ENCODE measurements around the gene ADM5. TPM values are rescaled to one million over a fixed set of nuclear protein-coding genes. Genes with fewer than 3 reads are reported as not detected.

ADM5 gene
- total RNA-seq, 2 experiments from 2014 or later, result 3.7 to 4.9 TPM

DNA sequence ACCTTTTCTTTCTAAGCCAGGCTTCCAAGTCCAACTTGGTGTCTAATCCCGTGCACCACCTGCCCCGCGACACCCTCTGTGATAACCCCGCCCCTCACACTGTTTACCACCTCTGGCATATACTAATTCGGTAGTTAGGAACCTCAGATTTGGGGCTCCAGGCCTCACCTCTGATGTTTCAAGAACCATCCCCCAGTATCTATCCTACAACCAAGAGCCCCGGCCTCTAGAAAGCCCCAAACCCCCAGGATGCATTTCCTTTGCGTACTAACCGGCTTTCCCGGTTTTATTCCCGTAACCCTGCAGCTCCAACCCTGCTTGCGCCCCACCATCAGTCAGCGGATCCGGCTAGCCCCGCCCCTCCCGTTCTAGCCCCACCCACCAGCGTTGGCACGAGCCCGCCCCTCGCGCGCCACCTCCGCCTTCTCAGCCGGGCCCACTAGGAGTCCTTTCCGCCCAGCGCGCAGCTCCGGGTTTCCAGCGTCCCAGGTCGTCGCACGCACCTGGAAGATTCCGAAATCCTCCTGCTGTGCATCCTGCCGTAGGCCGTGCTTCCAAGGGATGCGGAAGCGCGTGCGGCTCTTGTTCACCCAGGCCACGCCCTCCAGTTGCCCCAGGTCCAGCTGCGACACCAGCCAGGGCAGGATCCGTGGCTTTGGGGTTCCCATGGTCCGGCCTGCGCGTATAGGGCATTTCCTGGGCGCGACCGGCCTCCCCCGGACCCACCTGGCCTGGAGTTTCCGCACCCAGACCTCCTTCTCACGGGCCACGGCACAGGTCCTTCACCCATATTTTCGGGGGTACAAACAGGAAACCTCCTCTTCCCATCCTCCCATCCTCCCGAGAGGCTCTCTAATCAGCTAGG is 25.0 kb upstream of the ADM5 start:
- Mint-ChIP-seq H3K4me3 (peak overlapping the region; percentile 99), H3K27ac (peak overlapping the region; percentile 97), H3K9me3 (no peaks in the 10 kb centered on the region), H3K36me3 (ENCODE audit: low read depth) (peaks cover 22% of the 10 kb centered on the region), H3K27me3 (no peaks in the 10 kb centered on the region), H3K4me1 (peaks cover 41% of the 10 kb centered on the region)
- CTCF ChIA-PET, result interaction anchor here (0.6 to 2.2 kb wide), 4 partner anchors 11 to 857 kb away, joined by 3 to 8 read pairs (median 4); no protein-coding TSS in a partner anchor
- POLR2A ChIA-PET, result interaction anchor here (0.7 to 1.1 kb wide), 3 partner anchors 24 to 1268 kb away, joined by 3 to 8 read pairs (median 3); partner anchors contain the start of gene RRAS
- peak; percentile 92 for DNase-seq

DNA sequence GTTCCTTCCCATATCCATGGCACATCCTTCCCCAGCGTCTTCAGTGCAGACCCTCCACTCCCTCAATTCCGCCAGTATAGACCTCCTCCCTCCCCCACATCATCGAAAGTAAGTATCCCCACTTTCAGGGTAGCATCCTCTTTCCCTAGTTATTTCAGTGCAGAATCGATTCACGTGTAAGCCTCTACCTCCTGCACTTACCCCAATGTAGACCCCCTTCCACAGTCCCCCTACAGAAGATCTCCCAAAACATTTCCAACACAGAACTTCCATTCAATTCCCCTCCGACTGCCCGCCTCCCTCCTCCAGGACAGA is 24.4 kb upstream of the ADM5 start:
- no peaks in the 10 kb centered on the region for H3K9me3 Mint-ChIP-seq
- H3K27ac Mint-ChIP-seq, result peak overlapping the region; percentile 97
- DNase-seq, result no peak
- ChIA-PET POLR2A (interaction anchor here (1.0 kb wide), 1 partner anchor 11 kb away, joined by 5 read pairs; no protein-coding TSS in a partner anchor), CTCF (interaction anchor here (0.6 to 2.2 kb wide), 2 partner anchors 11 to 102 kb away, joined by 3 to 8 read pairs; no protein-coding TSS in a partner anchor)
- H3K36me3 Mint-ChIP-seq (ENCODE audit: low read depth), result peaks cover 26% of the 10 kb centered on the region
- H3K4me1 Mint-ChIP-seq, result peaks cover 41% of the 10 kb centered on the region
- H3K4me3 Mint-ChIP-seq, result peak overlapping the region; percentile 99
- no peaks in the 10 kb centered on the region for H3K27me3 Mint-ChIP-seq

GRCh38 chr19:49665351-49666119 is 23.9 kb upstream of the ADM5 start, which contains the start of the genes BCL2L12 and IRF3:
TSS of gene BCL2L12 (plus strand) at chr19:49665933. CDS start at chr19:49666693, 760 bp downstream.
TSS of gene IRF3 (minus strand) at chr19:49665857. CDS start at chr19:49664838, 1,019 bp downstream.
- DNase-seq, result peak; percentile 100
- Mint-ChIP-seq H3K27me3 (no peaks in the 10 kb centered on the region), H3K4me1 (peaks cover 39% of the 10 kb centered on the region), H3K36me3 (ENCODE audit: low read depth) (peaks cover 26% of the 10 kb centered on the region), H3K27ac (peak within 1 kb of the TSS; percentile 97), H3K9me3 (no peaks in the 10 kb centered on the region), H3K4me3 (peak within 1 kb of the TSS; percentile 99)
- ChIA-PET CTCF (interaction anchor here (0.6 to 2.2 kb wide), 2 partner anchors 10 to 103 kb away, joined by 3 to 8 read pairs; no protein-coding TSS in a partner anchor), POLR2A (interaction anchor here (1.0 kb wide), 1 partner anchor 11 kb away, joined by 5 read pairs; no protein-coding TSS in a partner anchor)

- Mint-ChIP-seq H3K27me3 (no peaks in the 10 kb centered on the region), H3K4me1 (peaks cover 39% of the 10 kb centered on the region), H3K4me3 (peak overlapping the region; percentile 99), H3K36me3 (ENCODE audit: low read depth) (peaks cover 26% of the 10 kb centered on the region), H3K9me3 (no peaks in the 10 kb centered on the region), H3K27ac (peak overlapping the region; percentile 97)
- CTCF ChIA-PET, result interaction anchor here (1.1 to 2.2 kb wide), 2 partner anchors 10 to 11 kb away, joined by 3 to 8 read pairs; no protein-coding TSS in a partner anchor
- DNase-seq, result no peak
- POLR2A ChIA-PET, result interaction anchor here (1.0 kb wide), 1 partner anchor 10 kb away, joined by 5 read pairs; no protein-coding TSS in a partner anchor
These were observed 23.3 kb upstream of the ADM5 start for GRCh38 chr19:49666120-49666444.

- Mint-ChIP-seq H3K4me3 (peak overlapping the region; percentile 99), H3K36me3 (ENCODE audit: low read depth) (peaks cover 28% of the 10 kb centered on the region), H3K27ac (peak overlapping the region; percentile 97), H3K27me3 (no peaks in the 10 kb centered on the region), H3K4me1 (peaks cover 47% of the 10 kb centered on the region), H3K9me3 (no peaks in the 10 kb centered on the region)
- ChIA-PET POLR2A (interaction anchor here (1.2 kb wide), 1 partner anchor 9 kb away, joined by 3 read pairs; no protein-coding TSS in a partner anchor), CTCF (interaction anchor here (1.0 to 2.4 kb wide), 3 partner anchors 9 to 96 kb away, joined by 3 to 7 read pairs (median 3); no protein-coding TSS in a partner anchor)
- no peak for DNase-seq
These were observed 21.9 kb upstream of the ADM5 start for GRCh38 chr19:49667473-49667872.

DNA sequence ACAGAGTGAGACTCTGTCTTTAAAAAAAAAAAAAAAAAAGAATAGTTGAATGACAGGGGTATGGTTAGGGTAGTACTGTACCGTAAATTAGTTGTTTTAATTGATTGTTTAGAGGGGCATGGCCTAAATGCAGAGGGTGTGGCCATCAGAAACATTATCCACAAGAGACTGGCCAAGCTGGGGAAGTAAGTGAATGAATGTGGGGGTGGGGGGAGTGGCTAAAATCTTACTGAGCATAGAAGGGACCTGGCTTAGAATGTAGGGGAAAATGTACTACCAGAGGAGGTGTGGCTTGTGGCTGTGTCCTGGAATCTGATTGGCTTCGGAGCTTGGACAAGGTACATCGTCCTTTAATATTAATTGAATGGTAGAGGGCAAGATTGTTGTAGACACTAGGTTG is 19.9 kb upstream of the ADM5 start:
- CTCF ChIA-PET, result no interaction called here
- Mint-ChIP-seq H3K27me3 (no peaks in the 10 kb centered on the region), H3K27ac (no peak overlapping the region), H3K9me3 (no peaks in the 10 kb centered on the region), H3K36me3 (ENCODE audit: low read depth) (peaks cover 17% of the 10 kb centered on the region), H3K4me3 (no peak overlapping the region), H3K4me1 (peaks cover 29% of the 10 kb centered on the region)
- no peak for DNase-seq
- POLR2A ChIA-PET, result no interaction called here

GRCh38 chr19:49672131-49672919 is 17.1 kb upstream of the ADM5 start:
- peak; percentile 81 for DNase-seq
- CTCF ChIA-PET, result interaction anchor here (0.6 to 2.0 kb wide), 16 partner anchors 12 to 256 kb away, joined by 3 to 10 read pairs (median 3); partner anchors contain the start of genes ADM5, RPS11 and RRAS
- peaks cover 13% of the 10 kb centered on the region for H3K36me3 Mint-ChIP-seq (ENCODE audit: low read depth)
- no peak overlapping the region for H3K27ac Mint-ChIP-seq
- no peaks in the 10 kb centered on the region for H3K9me3 Mint-ChIP-seq
- H3K4me1 Mint-ChIP-seq, result peaks cover 23% of the 10 kb centered on the region
- POLR2A ChIA-PET, result interaction anchor here (1.0 kb wide), 1 partner anchor 32 kb away, joined by 3 read pairs; the partner anchor contains the start of gene RRAS
- H3K4me3 Mint-ChIP-seq, result no peak overlapping the region
- no peaks in the 10 kb centered on the region for H3K27me3 Mint-ChIP-seq

- Mint-ChIP-seq H3K4me3 (peak overlapping the region; percentile 89), H3K4me1 (peaks cover 37% of the 10 kb centered on the region), H3K27ac (peak overlapping the region; percentile 99), H3K9me3 (no peaks in the 10 kb centered on the region), H3K27me3 (no peaks in the 10 kb centered on the region), H3K36me3 (ENCODE audit: low read depth) (peaks cover 11% of the 10 kb centered on the region)
- ChIA-PET POLR2A (interaction anchor here (0.6 to 1.7 kb wide), 4 partner anchors 9 to 146 kb away, joined by 3 to 7 read pairs (median 4); partner anchors contain the start of genes BCL2L12, IRF3, NOSIP and PRRG2), CTCF (interaction anchor here (0.6 to 2.4 kb wide), 16 partner anchors 9 to 649 kb away, joined by 3 to 17 read pairs (median 4); partner anchors contain the start of genes BCL2L12, IRF3, NOSIP and RRAS)
- peak; percentile 77 for DNase-seq
These were observed 13.1 kb upstream of the ADM5 start for GRCh38 chr19:49676136-49676783.

DNA sequence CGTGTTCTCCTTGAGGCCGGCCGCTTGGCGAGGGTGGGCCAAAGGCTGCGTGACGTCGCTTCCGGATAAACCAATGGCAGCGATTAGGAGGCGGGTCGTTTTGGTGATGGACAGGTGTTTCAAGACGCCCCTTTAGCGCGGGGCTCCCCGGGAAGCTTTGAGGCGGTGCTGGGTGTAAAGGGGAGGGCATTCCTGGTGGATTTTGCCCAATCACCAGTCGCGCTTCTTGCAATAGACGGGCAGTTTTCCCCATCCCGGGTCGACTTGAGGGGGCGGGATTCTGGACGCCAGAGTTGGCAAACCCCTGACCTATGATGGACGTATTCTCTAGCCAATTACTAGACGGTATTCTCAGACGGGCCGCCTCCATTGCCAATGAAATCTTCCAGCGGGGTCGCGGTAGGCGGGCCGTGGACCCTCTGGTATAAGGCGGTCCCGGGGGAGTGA is 12.6 kb upstream of the ADM5 start:
- peaks cover 35% of the 10 kb centered on the region for H3K4me1 Mint-ChIP-seq
- POLR2A ChIA-PET, result interaction anchor here (0.6 to 1.7 kb wide), 4 partner anchors 10 to 147 kb away, joined by 3 to 7 read pairs (median 4); partner anchors contain the start of genes BCL2L12, IRF3, NOSIP and PRRG2
- H3K27me3 Mint-ChIP-seq, result no peaks in the 10 kb centered on the region
- H3K36me3 Mint-ChIP-seq (ENCODE audit: low read depth), result peaks cover 10% of the 10 kb centered on the region
- no peaks in the 10 kb centered on the region for H3K9me3 Mint-ChIP-seq
- H3K27ac Mint-ChIP-seq, result peak overlapping the region; percentile 99
- H3K4me3 Mint-ChIP-seq, result peak overlapping the region; percentile 89
- peak; percentile 100 for DNase-seq
- CTCF ChIA-PET, result interaction anchor here (0.6 to 3.3 kb wide), 11 partner anchors 9 to 206 kb away, joined by 3 to 17 read pairs (median 5); partner anchors contain the start of genes BCL2L12, IRF3, NOSIP and RRAS

DNA sequence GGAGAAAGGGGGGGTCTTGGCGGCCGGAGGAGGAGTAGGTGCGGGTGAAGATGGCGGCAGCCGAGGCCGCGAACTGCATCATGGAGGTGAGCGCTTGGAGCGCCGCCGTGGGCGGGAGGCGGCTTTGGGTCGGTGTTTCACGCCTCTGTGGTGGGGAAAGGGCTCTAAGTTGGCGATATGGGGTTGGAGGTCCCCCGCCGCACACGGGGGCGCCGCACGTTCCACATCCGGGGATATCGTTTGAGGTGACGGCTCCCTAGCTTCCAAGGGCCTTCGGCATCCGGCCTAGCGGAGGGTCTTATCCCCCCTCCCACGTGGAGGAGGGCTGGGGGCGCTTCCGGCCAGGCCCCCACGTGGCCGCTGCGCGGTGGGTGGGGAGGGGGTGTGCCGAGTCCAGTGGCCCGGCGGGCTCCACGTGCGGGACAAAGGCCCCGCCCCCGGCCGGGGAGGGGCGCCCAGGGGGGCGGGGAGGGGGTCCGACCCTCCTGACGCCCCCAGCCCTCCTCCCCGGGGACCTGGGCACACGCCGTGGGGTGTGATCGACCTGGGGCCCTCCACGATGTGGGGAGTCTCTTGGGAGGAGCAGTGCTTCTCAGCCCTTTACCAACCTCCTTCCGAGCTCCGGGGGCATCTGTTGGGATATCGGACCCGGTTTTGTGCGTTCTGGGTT is 12.0 kb upstream of the ADM5 start, which contains the start of gene PRMT1:
PRMT1 (plus strand) TSS at position 41 of the 670 bp plus-strand sequence; CDS start at position 51, 10 bp downstream.
- Mint-ChIP-seq H3K4me1 (peaks cover 30% of the 10 kb centered on the region), H3K27me3 (no peaks in the 10 kb centered on the region), H3K9me3 (no peaks in the 10 kb centered on the region), H3K4me3 (peak within 1 kb of the TSS; percentile 89), H3K36me3 (ENCODE audit: low read depth) (peaks cover 9% of the 10 kb centered on the region), H3K27ac (peak within 1 kb of the TSS; percentile 99)
- DNase-seq, result peak; percentile 47
- POLR2A ChIA-PET, result no interaction called here
- CTCF ChIA-PET, result interaction anchor here (0.7 to 3.3 kb wide), 10 partner anchors 11 to 207 kb away, joined by 3 to 17 read pairs (median 5); partner anchors contain the start of genes RPL13A, RPS11, RRAS and SCAF1

Data from activated CD4-positive, alpha-beta T cell treated with anti-CD3 and anti-CD28 coated beads, Interleukin-2, amount 10 ng/mL, durations not matched to agents 7 days and 5 days (primary cell).